ENCODE data around the gene ZNRF4. TPM values are rescaled to one million over a fixed set of nuclear protein-coding genes. Genes with fewer than 3 reads are reported as not detected.

ZNRF4 gene
- total and polyA plus RNA-seq, 10 of the 15 experiments (the other 5 are each of a cell fraction or from before 2014, with no cell fraction given) = not detected

DNA sequence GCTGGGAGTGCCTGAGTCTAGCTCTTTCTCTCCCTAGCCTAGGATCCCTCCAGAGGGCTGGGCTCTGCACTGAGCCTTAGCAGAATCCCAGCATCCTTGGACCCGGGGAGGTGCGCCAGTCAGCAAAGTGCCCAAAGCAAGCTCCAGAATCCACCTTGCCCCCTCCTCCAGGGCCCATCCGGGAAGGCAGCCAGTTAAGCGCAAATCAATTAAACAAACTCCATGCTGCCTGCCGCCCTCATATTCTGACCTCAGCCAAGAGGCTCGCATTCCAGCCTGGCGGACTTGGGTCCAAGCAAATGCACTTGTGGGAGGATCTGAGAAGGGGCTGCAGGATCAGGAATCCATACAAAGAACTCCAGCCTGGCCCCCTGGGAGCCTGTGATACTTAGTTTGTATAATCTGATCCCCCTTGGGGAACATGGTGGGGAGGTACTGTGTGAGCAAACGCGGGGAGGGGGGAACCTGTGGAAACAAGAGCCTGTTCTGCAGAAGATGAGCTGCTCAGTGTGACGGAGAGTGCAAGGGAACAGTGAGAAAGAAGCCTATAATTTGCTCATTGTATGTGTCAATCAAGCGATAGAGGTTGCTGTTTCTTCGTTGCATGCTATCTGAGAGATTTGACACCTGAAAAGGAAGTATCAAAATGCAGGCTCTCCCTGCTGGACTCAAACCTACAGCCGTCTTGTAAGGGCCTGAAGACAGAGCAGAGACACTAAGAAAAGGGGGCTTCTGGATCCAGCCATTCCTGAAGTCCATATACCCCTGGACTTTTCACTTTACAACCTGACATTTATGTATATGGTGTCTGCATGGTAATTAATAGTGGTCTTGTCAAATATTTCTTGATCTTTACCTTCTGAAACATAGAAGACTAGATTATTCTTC, 29.4 kb downstream of the ZNRF4 start:
- WGBS (ENCODE audit: insufficient coverage, insufficient replicate concordance, low lambda C conversion rate, missing lambda C conversion rate) = 15% methylated on average over 13 of the region's 13 CpGs
- Histone ChIP-seq H3K9ac (ENCODE audit: control insufficient read depth, insufficient read depth, low read length) (no peak overlapping the region), H3K36me3 (ENCODE audit: control insufficient read depth in 2 of 2, insufficient read depth in 2 of 2, low read length in 1 of 2) (no peaks in the 10 kb centered on the region), H3K27ac (ENCODE audit: control insufficient read depth, insufficient read depth) (no peak overlapping the region), H3K9me3 (replicated peaks; ENCODE audit: control insufficient read depth, insufficient read depth, low read length) (no peaks in the 10 kb centered on the region; the same call in 2 of the 3 replicates), H3K4me1 (ENCODE audit: control insufficient read depth, insufficient read depth, low read length) (no peaks in the 10 kb centered on the region), H4K20me1 (ENCODE audit: control insufficient read depth, insufficient read depth) (no peaks in the 10 kb centered on the region), H3K79me2 (ENCODE audit: control insufficient read depth, insufficient read depth, low read length) (no peaks in the 10 kb centered on the region), H3K4me3 (no peak overlapping the region), H2AFZ (ENCODE audit: control insufficient read depth, low read depth, low read length) (no peak overlapping the region), H3K4me2 (ENCODE audit: control insufficient read depth, insufficient read depth) (no peak overlapping the region), H3K27me3 (replicated peaks in 1 of 2; ENCODE audit: control insufficient read depth in 2 of 2, insufficient read depth in 2 of 2, low read length in 1 of 2) (no peaks in the 10 kb centered on the region)
- DNase-seq (ENCODE audit: low read depth, low spot score) = no peak
- no peak for FAIRE-seq
- SMC1A ChIA-PET (ENCODE audit: uncharacterized antibody, unreplicated experiment) = interaction anchor here (0.6 kb wide), 1 partner anchor 310 kb away, joined by 3 read pairs; no protein-coding TSS in a partner anchor
- intact Hi-C loops (cut with micrococcal nuclease; ENCODE audit: unreplicated experiment) = no loop called here
- BruUV-seq (replicated peaks) = no TSS peak
- in situ Hi-C loops (cut with MboI) = no loop called here
- RAD21 ChIA-PET (ENCODE audit: unreplicated experiment) = no interaction called here
- ATAC-seq = no peak
- CTCF ChIA-PET = no interaction called here
- POLR2A ChIA-PET = no interaction called here
- no peak for TF ChIP-seq CHD1 (IDR thresholded peaks at IDR 0.05; ENCODE audit: low read depth, low read length)
- TF ChIP-seq SMAD1 (IDR thresholded peaks at IDR 0.05; ENCODE audit: low read depth, partially characterized antibody) = no peak
- TF ChIP-seq CHD4 (IDR thresholded peaks at IDR 0.05) = no peak
- TF ChIP-seq CBFB (IDR thresholded peaks at IDR 0.05; ENCODE audit: low read depth) = no peak
- no peak for TF ChIP-seq FOXK2 (IDR thresholded peaks at IDR 0.05)
- no peak for TF ChIP-seq RFX5 (IDR thresholded peaks at IDR 0.05; ENCODE audit: low read depth, low read length)
- TF ChIP-seq CREB1 (IDR thresholded peaks at IDR 0.05; ENCODE audit: low read depth) = no peak
- TF ChIP-seq, protein P1, sequence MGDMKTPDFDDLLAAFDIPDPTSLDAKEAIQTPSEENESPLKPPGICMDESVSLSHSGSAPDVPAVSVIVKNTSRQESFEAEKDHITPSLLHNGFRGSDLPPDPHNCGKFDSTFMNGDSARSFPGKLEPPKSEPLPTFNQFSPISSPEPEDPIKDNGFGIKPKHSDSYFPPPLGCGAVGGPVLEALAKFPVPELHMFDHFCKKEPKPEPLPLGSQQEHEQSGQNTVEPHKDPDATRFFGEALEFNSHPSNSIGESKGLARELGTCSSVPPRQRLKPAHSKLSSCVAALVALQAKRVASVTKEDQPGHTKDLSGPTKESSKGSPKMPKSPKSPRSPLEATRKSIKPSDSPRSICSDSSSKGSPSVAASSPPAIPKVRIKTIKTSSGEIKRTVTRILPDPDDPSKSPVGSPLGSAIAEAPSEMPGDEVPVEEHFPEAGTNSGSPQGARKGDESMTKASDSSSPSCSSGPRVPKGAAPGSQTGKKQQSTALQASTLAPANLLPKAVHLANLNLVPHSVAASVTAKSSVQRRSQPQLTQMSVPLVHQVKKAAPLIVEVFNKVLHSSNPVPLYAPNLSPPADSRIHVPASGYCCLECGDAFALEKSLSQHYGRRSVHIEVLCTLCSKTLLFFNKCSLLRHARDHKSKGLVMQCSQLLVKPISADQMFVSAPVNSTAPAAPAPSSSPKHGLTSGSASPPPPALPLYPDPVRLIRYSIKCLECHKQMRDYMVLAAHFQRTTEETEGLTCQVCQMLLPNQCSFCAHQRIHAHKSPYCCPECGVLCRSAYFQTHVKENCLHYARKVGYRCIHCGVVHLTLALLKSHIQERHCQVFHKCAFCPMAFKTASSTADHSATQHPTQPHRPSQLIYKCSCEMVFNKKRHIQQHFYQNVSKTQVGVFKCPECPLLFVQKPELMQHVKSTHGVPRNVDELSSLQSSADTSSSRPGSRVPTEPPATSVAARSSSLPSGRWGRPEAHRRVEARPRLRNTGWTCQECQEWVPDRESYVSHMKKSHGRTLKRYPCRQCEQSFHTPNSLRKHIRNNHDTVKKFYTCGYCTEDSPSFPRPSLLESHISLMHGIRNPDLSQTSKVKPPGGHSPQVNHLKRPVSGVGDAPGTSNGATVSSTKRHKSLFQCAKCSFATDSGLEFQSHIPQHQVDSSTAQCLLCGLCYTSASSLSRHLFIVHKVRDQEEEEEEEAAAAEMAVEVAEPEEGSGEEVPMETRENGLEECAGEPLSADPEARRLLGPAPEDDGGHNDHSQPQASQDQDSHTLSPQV (IDR thresholded peaks at IDR 0.05) = no peak
- TF ChIP-seq ZNF622 (IDR thresholded peaks at IDR 0.05) = no peak
- TF ChIP-seq, protein P2, sequence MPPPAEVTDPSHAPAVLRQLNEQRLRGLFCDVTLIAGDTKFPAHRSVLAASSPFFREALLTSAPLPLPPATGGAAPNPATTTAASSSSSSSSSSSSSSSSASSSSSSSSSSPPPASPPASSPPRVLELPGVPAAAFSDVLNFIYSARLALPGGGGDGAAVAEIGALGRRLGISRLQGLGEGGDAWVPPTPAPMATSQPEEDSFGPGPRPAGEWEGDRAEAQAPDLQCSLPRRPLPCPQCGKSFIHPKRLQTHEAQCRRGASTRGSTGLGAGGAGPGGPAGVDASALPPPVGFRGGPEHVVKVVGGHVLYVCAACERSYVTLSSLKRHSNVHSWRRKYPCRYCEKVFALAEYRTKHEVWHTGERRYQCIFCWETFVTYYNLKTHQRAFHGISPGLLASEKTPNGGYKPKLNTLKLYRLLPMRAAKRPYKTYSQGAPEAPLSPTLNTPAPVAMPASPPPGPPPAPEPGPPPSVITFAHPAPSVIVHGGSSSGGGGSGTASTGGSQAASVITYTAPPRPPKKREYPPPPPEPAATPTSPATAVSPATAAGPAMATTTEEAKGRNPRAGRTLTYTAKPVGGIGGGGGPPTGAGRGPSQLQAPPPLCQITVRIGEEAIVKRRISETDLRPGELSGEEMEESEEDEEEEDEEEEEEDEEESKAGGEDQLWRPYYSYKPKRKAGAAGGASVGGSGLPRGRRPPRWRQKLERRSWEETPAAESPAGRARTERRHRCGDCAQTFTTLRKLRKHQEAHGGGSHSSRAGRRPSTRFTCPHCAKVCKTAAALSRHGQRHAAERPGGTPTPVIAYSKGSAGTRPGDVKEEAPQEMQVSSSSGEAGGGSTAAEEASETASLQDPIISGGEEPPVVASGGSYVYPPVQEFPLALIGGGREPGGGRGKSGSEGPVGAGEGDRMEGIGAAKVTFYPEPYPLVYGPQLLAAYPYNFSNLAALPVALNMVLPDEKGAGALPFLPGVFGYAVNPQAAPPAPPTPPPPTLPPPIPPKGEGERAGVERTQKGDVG (CRISPR knock-in tag; IDR thresholded peaks at IDR 0.05) = no peak
- no peak for TF ChIP-seq RAD51 (IDR thresholded peaks at IDR 0.05)
- TF ChIP-seq, protein P3, sequence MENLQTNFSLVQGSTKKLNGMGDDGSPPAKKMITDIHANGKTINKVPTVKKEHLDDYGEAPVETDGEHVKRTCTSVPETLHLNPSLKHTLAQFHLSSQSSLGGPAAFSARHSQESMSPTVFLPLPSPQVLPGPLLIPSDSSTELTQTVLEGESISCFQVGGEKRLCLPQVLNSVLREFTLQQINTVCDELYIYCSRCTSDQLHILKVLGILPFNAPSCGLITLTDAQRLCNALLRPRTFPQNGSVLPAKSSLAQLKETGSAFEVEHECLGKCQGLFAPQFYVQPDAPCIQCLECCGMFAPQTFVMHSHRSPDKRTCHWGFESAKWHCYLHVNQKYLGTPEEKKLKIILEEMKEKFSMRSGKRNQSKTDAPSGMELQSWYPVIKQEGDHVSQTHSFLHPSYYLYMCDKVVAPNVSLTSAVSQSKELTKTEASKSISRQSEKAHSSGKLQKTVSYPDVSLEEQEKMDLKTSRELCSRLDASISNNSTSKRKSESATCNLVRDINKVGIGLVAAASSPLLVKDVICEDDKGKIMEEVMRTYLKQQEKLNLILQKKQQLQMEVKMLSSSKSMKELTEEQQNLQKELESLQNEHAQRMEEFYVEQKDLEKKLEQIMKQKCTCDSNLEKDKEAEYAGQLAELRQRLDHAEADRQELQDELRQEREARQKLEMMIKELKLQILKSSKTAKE (IDR thresholded peaks at IDR 0.05; ENCODE audit: low read depth, poor library complexity, severe bottlenecking) = no peak
- no peak for TF ChIP-seq SP1 (IDR thresholded peaks at IDR 0.05; ENCODE audit: low read depth, low read length)
- no peak for TF ChIP-seq BCL11A (IDR thresholded peaks at IDR 0.05; ENCODE audit: low read depth, low read length)
- no peak for TF ChIP-seq EGR1 (IDR thresholded peaks at IDR 0.05; ENCODE audit: borderline replicate concordance in 1 of 2, low read depth in 2 of 2, low read length in 2 of 2)

All from GM12878 (cell line).